Measurements from ENCODE around the gene ZBTB20. TPM values are rescaled to one million over a fixed set of nuclear protein-coding genes. Genes with fewer than 3 reads are reported as not detected.

Gene ZBTB20
- total and polyA plus RNA-seq, 4 donors: 0.88 to 83.2 (median 20.4) TPM

DNA sequence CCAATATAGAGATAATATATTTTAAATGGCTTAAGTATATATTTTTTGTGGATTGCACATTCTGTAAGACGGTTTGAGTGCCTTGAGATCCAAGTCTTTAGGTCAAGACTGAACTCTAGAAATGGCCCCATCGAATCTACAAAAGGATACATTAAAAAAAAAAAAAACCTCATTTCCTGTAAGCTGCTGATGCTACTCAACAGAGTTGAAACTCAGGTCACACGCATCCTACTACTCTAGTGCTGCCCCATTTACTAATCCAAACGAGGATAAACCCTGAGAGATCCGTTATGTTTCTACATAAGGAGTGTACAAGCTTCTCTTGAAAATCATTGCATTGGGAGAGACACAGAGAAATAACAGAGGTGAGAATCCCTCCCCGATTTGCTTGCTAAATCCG lies 666.0 kb downstream of the ZBTB20 start:
- no peaks in the 10 kb centered on the region for H3K36me3 ChIP-seq (ENCODE audit: control insufficient read depth in 4 of 4, insufficient read depth in 3 of 4, low read depth in 1 of 4, low read length in 3 of 4)
- H3K4me1 ChIP-seq (ENCODE audit: control insufficient read depth in 4 of 4, insufficient read depth in 4 of 4, low read length in 3 of 4): peaks cover 4 to 9% (median 6%) of the 10 kb centered on the region in 4 donors
- TF ChIP-seq, protein P1, sequence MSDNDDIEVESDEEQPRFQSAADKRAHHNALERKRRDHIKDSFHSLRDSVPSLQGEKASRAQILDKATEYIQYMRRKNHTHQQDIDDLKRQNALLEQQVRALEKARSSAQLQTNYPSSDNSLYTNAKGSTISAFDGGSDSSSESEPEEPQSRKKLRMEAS (IDR thresholded peaks at IDR 0.05): no peak
- TF ChIP-seq SP1 (IDR thresholded peaks at IDR 0.05) (no peak), HNF4A (conservative IDR thresholded peaks at IDR 0.05) (no peak), JUND (IDR thresholded peaks at IDR 0.05) (no peak), FOXA2 (IDR thresholded peaks at IDR 0.05) (no peak), TAF1 (conservative IDR thresholded peaks at IDR 0.05) (no peak), RAD21 (IDR thresholded peaks at IDR 0.05) (no peak), HNF4G (IDR thresholded peaks at IDR 0.05) (no peak), GABPA (IDR thresholded peaks at IDR 0.05 in 1 of 2, conservative IDR thresholded peaks at IDR 0.05 in 1 of 2) (no peak), EGR1 (IDR thresholded peaks at IDR 0.05; ENCODE audit: low read depth in 2 of 2) (no peak), FOXA1 (IDR thresholded peaks at IDR 0.05) (no peak)
- TF ChIP-seq, protein P2, sequence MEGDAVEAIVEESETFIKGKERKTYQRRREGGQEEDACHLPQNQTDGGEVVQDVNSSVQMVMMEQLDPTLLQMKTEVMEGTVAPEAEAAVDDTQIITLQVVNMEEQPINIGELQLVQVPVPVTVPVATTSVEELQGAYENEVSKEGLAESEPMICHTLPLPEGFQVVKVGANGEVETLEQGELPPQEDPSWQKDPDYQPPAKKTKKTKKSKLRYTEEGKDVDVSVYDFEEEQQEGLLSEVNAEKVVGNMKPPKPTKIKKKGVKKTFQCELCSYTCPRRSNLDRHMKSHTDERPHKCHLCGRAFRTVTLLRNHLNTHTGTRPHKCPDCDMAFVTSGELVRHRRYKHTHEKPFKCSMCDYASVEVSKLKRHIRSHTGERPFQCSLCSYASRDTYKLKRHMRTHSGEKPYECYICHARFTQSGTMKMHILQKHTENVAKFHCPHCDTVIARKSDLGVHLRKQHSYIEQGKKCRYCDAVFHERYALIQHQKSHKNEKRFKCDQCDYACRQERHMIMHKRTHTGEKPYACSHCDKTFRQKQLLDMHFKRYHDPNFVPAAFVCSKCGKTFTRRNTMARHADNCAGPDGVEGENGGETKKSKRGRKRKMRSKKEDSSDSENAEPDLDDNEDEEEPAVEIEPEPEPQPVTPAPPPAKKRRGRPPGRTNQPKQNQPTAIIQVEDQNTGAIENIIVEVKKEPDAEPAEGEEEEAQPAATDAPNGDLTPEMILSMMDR (IDR thresholded peaks at IDR 0.05; ENCODE audit: low read depth, low read length, missing input control): no peak
- TF ChIP-seq, protein P3, sequence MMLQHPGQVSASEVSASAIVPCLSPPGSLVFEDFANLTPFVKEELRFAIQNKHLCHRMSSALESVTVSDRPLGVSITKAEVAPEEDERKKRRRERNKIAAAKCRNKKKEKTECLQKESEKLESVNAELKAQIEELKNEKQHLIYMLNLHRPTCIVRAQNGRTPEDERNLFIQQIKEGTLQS (IDR thresholded peaks at IDR 0.05): no peak
- TF ChIP-seq, protein P4, sequence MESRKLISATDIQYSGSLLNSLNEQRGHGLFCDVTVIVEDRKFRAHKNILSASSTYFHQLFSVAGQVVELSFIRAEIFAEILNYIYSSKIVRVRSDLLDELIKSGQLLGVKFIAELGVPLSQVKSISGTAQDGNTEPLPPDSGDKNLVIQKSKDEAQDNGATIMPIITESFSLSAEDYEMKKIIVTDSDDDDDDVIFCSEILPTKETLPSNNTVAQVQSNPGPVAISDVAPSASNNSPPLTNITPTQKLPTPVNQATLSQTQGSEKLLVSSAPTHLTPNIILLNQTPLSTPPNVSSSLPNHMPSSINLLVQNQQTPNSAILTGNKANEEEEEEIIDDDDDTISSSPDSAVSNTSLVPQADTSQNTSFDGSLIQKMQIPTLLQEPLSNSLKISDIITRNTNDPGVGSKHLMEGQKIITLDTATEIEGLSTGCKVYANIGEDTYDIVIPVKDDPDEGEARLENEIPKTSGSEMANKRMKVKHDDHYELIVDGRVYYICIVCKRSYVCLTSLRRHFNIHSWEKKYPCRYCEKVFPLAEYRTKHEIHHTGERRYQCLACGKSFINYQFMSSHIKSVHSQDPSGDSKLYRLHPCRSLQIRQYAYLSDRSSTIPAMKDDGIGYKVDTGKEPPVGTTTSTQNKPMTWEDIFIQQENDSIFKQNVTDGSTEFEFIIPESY (IDR thresholded peaks at IDR 0.05): no peak
- no peak overlapping the region for H3K9ac ChIP-seq (ENCODE audit: low read depth in 1 of 2, low read length in 2 of 2)
- H3K9me3 ChIP-seq (ENCODE audit: control insufficient read depth in 4 of 4, low read length in 3 of 4): no peaks in the 10 kb centered on the region
- H3K4me3 ChIP-seq (ENCODE audit: low read depth in 1 of 3, low read length in 3 of 3): no peak overlapping the region
- H3K27me3 ChIP-seq (ENCODE audit: control insufficient read depth in 4 of 4, insufficient read depth in 4 of 4, low read length in 3 of 4): no peaks in the 10 kb centered on the region
- no peak for DNase-seq (ENCODE audit: low spot score)
- WGBS: 86% methylated on average over 7 of the region's 7 CpGs
- H3K27ac ChIP-seq (ENCODE audit: low read depth in 1 of 2, low read length in 2 of 2): no peak overlapping the region

DNA sequence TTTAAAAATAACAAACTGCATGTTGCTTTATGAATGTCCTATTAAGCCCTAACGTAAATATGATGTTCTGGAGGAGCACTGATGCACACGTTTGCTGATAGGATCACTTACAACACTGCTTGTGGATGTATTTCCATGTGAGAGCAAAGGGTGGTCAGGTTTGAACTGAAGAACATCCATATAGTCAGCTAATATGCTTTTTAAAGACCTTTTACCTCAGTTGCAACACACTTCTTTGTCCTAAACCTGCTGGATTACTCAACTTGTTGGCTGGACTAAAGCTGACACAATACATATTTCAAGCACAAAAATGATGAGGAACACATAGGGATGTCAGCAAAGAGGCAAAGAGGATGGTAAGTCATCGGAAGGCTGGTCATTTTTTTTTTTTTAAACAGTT lies 666.6 kb downstream of the ZBTB20 start:
- Histone ChIP-seq H3K27me3 (ENCODE audit: control insufficient read depth in 4 of 4, insufficient read depth in 4 of 4, low read length in 3 of 4) (no peaks in the 10 kb centered on the region), H3K27ac (ENCODE audit: low read depth in 1 of 2, low read length in 2 of 2) (no peak overlapping the region), H3K4me1 (ENCODE audit: control insufficient read depth in 4 of 4, insufficient read depth in 4 of 4, low read length in 3 of 4) (peaks cover 4 to 11% (median 6%) of the 10 kb centered on the region in 4 donors), H3K9me3 (ENCODE audit: control insufficient read depth in 4 of 4, low read length in 3 of 4) (no peaks in the 10 kb centered on the region), H3K9ac (ENCODE audit: low read depth in 1 of 2, low read length in 2 of 2) (no peak overlapping the region), H3K4me3 (ENCODE audit: low read depth in 1 of 3, low read length in 3 of 3) (no peak overlapping the region), H3K36me3 (ENCODE audit: control insufficient read depth in 4 of 4, insufficient read depth in 3 of 4, low read depth in 1 of 4, low read length in 3 of 4) (no peaks in the 10 kb centered on the region)
- WGBS: 53% methylated on average over 3 of the region's 3 CpGs
- no peak for DNase-seq (ENCODE audit: low spot score)
- peak; percentile 52 to 65 for TF ChIP-seq RXRA (IDR thresholded peaks at IDR 0.05)
- TF ChIP-seq, protein P5, sequence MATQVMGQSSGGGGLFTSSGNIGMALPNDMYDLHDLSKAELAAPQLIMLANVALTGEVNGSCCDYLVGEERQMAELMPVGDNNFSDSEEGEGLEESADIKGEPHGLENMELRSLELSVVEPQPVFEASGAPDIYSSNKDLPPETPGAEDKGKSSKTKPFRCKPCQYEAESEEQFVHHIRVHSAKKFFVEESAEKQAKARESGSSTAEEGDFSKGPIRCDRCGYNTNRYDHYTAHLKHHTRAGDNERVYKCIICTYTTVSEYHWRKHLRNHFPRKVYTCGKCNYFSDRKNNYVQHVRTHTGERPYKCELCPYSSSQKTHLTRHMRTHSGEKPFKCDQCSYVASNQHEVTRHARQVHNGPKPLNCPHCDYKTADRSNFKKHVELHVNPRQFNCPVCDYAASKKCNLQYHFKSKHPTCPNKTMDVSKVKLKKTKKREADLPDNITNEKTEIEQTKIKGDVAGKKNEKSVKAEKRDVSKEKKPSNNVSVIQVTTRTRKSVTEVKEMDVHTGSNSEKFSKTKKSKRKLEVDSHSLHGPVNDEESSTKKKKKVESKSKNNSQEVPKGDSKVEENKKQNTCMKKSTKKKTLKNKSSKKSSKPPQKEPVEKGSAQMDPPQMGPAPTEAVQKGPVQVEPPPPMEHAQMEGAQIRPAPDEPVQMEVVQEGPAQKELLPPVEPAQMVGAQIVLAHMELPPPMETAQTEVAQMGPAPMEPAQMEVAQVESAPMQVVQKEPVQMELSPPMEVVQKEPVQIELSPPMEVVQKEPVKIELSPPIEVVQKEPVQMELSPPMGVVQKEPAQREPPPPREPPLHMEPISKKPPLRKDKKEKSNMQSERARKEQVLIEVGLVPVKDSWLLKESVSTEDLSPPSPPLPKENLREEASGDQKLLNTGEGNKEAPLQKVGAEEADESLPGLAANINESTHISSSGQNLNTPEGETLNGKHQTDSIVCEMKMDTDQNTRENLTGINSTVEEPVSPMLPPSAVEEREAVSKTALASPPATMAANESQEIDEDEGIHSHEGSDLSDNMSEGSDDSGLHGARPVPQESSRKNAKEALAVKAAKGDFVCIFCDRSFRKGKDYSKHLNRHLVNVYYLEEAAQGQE (IDR thresholded peaks at IDR 0.05): no peak
- peak; percentile 68 to 76 for TF ChIP-seq HNF4A (conservative IDR thresholded peaks at IDR 0.05)
- peak in 1 of 2 donors; percentile 30 for TF ChIP-seq RAD21 (IDR thresholded peaks at IDR 0.05)
- TF ChIP-seq HNF4G (IDR thresholded peaks at IDR 0.05): peak; percentile 23

Measured in liver (tissue), 9 donors.